RPMI8226 (cell line): ENCODE results near the gene ZNF618.
"Not testable (repeated sequence)": the region's sequence is repeated elsewhere in the genome, so short reads cannot be mapped to it uniquely, and the experiment has no call there.

ENCODE experiments used
- DNase-seq: peaks from one replicate; pipeline ENCODE4 v3.0.0-alpha.2; 2015

The ZNF618 gene

GRCh38 chr9:114027863-114028465, 151.9 kb downstream of the ZNF618 start:
- DNase-seq = no peak

- no peak for DNase-seq
These were observed 152.5 kb downstream of the ZNF618 start for GRCh38 chr9:114028646-114029045.

- no peak for DNase-seq
These were observed 153.4 kb downstream of the ZNF618 start for GRCh38 chr9:114029311-114030170.

GRCh38 chr9:114030364-114030763, 154.3 kb downstream of the ZNF618 start:
- DNase-seq = peak; percentile 11

- no peak for DNase-seq
These were observed 155.0 kb downstream of the ZNF618 start for GRCh38 chr9:114031037-114031630.

GRCh38 chr9:114031948-114032840, 156.1 kb downstream of the ZNF618 start:
- DNase-seq = no peak

- DNase-seq = peak; percentile 17
These were observed 157.4 kb downstream of the ZNF618 start for GRCh38 chr9:114033397-114034103.

GRCh38 chr9:114034196-114034595, 158.1 kb downstream of the ZNF618 start:
- no peak for DNase-seq

GRCh38 chr9:114034661-114035062, 158.6 kb downstream of the ZNF618 start:
- no peak for DNase-seq

GRCh38 chr9:114035221-114035844, 159.2 kb downstream of the ZNF618 start:
- DNase-seq = no peak

- DNase-seq = peak; percentile 11
These were observed 160.0 kb downstream of the ZNF618 start for GRCh38 chr9:114035845-114036801.

- DNase-seq = no peak
These were observed 161.1 kb downstream of the ZNF618 start for GRCh38 chr9:114037249-114037648.

- DNase-seq = no peak
These were observed 162.0 kb downstream of the ZNF618 start for GRCh38 chr9:114037961-114038723.

GRCh38 chr9:114038724-114039313, 162.7 kb downstream of the ZNF618 start:
- DNase-seq = no peak

GRCh38 chr9:114039484-114039883, 163.4 kb downstream of the ZNF618 start:
- no peak for DNase-seq

- not testable (repeated sequence) for DNase-seq
These were observed 167.6 kb downstream of the ZNF618 start for GRCh38 chr9:114043660-114044059.

GRCh38 chr9:114046237-114046755, 170.2 kb downstream of the ZNF618 start:
- DNase-seq = no peak

- DNase-seq = no peak
These were observed 170.8 kb downstream of the ZNF618 start for GRCh38 chr9:114046875-114047274.

- no peak for DNase-seq
These were observed 171.6 kb downstream of the ZNF618 start for GRCh38 chr9:114047717-114048116.
